GM21390 (cell line): ENCODE results near the gene ASB18.

Source experiments
- ATAC-seq: cut with Tn5 transposase; IDR thresholded peaks from one replicate; pipeline ENCODE4 v1.9.1; 2021; ENCODE audit not compliant: unreplicated experiment

The ASB18 gene

DNA sequence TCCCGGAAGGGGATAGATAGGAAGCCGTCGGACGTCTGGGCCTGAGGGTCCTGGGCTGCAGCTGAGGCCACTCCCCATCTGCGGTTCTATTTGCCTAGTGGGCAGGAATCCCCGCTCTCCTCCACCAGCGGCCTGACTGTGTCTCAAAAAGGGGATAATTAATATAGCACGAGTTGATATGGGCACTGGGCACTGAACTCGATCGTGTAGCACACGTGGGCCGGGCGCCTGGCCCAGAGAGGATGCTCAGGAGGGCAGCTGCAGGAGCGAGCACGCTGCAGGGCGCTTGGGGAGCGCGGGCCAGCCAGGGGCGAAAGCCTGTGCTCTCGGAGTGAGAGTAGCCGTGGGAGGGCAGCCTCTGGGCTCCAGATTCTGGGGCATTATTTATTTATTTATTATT lies 87.3 kb downstream of the ASB18 start:
- no peak for ATAC-seq

DNA sequence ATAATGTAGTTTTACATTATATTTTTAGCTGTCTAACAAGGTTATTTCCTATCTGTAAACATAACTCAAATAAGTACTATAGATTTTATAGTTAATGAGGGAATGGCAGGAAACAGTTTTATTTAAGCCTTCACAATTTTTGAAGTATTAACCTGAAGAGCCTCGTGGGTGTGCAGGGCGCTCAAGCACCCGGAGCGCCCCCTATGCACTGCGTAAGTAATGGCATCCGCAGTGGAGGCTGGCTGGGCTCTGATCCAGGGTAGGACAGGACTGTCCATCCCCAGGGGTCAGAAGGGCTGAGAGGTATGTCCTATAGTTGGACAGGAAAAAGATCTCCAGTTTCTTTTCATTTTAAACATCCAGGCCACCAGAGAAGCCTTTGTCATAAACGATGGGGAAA lies 87.8 kb downstream of the ASB18 start:
- ATAC-seq: no peak

GRCh38 chr2:236175548-236176150 lies 88.6 kb downstream of the ASB18 start:
- no peak for ATAC-seq

DNA sequence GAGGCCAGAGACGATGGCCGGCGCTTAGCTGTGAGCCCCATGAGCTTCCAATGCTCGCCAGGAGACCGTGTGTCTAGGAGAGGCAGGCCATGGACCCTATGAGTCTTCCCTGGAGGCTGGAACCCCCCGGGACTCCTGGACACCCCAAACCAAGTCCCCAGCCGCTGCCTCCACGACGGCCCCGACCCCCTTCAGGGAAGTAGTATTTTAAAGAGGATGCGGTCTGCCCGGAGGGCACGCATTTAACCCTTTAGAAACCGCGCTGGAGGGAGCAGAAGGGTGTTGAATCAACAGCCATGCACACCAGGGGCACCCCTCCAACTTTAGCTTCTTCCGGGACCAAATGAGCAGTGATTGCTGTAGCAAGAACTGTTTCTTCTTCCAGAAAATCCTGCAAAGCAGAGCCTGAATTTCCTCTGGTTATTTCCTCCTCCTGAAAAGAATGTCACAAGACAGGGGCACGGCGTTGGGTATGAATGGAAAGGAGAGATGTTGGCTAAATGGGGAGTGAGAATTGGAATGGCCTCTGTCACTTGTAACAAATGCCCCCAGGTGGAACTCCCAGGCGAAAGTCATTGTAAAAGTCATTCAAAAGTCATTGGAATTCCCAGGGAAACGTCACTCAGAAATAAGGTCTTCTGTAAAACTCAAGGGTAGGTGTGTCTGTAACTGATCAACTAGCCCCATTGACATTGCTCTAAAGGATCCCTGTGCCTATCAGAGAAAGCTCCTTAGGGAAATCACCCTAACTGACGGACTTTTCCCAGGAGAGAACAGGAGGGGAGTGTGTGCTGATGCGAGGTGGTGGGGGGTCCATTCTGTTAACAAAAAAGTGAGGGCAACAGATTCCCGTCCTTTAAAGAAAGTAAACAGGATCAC lies 90.2 kb downstream of the ASB18 start:
- ATAC-seq: no peak

DNA sequence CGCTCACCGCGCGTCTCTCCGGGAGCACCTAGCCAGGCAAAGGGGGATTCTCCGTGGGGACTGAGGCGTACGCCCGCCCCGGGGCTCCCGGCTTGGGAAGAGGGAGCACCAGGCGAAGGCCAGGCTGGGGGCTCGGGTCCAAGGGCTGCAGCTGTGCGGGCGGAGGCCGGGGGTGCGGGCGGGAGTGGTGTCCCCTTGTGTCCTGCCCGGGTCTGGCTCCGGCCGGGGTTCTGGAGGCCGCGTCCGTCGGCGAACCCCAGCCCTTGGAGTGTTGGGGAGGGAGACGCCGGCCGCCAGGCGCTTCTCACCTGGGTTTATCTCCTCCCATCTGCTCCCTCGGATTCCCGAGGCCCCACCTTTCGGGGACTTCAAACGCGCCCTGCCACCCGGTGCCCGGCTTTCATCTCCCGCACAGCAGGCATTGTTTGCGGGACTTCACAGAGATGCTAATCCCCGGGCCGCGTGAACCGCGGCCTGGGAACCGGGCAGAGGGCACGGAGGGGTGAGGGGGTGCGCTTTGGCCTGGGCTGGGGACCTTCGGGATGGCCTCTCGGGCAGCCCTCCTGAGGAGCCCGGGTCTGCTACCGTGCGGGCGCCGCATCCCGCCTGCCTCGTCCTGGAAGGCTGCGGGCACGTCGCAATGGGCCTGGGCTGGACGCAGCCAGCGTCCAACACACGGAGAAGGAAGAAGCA lies 91.0 kb downstream of the ASB18 start:
- ATAC-seq: no peak

DNA sequence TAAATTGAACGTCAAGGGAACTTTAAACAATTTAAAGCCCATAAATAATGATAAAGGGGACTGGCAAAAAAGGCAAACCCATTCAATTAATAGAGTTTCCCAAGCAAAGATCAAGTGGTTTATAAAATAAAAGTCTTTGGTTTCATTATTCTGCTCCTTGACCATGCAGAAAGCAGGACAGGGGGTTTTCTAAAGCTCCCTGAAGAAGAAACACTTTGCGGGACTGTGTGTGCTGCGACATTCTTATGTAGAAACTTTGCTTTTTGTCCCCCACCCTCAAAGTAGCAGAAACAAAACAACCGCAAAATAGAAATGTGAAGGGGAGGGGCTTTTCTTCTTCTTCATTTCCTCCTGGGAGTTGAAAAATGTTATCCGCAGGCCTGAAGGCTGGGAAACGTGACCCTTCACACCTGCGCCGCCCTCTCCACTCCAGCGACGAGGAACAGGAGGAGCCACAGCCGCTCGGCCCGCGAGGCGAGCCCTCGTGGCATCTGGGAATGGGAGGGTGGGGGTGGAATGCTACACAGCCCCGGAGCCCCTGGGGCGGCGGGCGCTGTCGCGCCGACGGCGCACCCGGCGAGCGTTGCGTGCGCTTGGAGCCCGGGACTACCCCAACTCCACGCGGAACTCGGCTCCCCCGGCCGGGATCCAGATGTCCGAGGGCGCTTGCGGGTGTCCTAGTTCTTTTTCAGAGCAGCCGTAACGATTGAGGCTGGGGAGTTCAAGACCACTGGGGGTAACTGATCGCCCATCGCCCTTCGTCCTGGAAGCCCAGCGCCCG lies 91.8 kb downstream of the ASB18 start:
- ATAC-seq: no peak

- no peak for ATAC-seq
Observed at GRCh38 chr2:236171680-236172254, 92.4 kb downstream of the ASB18 start.

GRCh38 chr2:236171181-236171679 lies 93.0 kb downstream of the ASB18 start:
- ATAC-seq: no peak

DNA sequence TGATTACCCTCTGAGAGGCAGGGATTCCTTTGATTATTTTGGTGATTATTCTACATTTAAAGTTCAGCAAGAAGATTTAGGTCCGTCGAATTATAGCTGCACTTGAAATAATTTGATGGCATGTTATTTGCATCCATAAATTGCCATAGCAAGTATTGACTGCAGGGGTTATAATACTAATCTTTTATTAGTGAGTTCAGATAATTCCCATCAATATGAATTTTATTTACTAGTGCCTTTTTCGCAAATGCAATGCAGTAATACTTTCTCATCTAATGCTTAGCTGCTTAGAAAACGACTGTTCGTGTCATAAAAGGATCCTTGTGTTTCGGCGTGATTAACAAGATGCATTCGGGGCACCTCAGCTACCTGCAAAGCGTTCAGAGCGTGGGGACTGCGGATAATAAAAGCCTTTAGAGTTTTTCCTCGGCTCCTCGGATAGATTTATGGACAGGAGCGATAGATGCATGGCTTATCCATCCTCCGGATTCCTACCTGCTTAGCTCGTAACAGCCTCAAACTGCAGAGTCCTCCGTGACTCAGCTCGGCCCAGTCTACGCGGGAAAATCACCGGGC lies 93.5 kb downstream of the ASB18 start:
- no peak for ATAC-seq

DNA sequence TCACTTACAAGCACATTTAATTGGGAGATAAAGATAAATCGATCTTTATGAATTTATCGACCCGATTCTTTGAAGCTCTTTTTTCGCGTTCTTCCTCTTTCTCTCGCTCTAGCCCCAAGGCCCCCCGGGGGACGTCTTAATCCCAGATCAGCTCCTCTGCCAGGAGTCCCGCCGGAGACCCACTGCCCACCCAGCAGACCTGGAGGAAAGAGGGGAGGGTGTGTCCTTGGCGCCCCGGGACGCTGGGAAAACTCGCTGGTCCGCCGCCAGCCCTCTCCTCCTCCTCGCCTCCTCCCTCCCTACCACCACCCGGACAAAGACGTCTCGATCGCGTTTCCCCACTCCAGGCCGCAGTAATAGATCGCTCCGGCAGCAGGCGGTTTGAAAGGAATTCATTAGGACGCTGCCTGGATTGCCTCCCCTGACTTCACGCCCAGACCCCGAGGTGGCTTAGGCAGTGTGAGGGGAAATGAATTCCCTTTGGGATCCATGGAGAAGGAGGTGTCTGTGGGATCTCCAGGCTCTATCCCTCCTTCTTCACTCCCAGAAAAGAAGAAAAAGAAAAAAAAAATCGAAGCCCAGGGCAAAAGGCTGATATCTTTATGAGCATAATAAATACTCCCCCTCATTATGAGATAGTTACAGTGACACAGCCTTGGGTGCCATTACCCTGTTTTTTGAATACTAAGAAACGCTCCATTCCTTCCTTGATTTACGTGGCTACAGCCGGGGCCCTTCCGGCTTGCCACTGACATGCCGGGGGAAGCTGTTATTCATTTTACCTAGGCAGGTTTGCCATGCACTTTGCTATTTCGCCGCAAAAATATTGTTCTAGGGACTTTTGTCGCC lies 94.2 kb downstream of the ASB18 start:
- no peak for ATAC-seq

- no peak for ATAC-seq
Observed at GRCh38 chr2:236169151-236169721, 95.0 kb downstream of the ASB18 start.

DNA sequence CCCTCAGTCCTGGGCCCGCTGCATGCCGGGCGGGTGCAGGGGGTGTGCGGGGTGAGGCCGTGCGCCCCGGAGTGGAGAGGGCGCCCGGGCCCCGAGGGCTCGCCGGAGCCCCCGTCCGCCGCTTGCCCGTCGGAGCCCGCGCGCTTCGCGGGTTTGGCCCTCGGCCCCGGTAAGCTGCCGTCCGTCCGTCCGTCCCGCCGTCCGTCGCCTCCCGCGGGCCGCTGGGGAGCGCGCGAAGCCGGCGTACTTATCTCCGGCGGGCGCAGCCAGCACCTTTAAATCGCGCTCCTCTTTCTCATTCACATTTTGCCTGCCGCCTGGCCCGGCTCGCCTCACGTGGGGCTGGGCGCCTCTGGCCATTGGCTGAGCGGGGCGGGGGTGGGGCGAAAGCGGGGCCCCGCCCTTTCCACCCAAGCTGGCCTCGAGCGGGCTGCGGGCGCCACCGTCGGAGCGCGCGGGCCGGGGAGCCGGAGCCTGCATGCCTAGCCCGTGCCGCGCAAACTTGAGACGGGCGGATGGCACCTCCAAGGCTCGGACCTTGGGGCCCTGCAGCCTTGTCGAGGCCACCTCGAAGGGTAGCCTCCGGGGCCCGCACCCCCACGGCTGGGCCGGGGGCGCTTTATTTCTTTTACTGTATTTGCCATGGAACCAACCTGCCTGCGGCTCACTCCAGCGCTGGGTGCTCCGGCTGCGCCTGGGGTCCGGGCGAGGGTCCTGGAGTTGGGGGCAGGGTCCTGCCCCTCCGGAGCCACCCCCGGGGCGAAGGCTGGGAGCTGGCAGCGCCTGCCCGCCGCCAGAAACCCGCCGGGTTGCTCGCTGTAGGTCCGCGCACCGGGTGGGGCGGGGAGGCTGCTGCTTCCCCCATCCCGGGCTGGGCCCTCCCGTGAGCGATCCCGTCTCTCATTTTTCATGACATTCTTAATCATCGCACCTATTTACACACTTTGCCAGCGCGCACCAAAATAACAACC lies 95.8 kb downstream of the ASB18 start, which contains the start of gene GBX2:
GBX2 (minus strand) TSS at position 277 of the 971 bp plus-strand sequence. CDS start 415 bp downstream, outside the sequence.
- ATAC-seq: no peak

DNA sequence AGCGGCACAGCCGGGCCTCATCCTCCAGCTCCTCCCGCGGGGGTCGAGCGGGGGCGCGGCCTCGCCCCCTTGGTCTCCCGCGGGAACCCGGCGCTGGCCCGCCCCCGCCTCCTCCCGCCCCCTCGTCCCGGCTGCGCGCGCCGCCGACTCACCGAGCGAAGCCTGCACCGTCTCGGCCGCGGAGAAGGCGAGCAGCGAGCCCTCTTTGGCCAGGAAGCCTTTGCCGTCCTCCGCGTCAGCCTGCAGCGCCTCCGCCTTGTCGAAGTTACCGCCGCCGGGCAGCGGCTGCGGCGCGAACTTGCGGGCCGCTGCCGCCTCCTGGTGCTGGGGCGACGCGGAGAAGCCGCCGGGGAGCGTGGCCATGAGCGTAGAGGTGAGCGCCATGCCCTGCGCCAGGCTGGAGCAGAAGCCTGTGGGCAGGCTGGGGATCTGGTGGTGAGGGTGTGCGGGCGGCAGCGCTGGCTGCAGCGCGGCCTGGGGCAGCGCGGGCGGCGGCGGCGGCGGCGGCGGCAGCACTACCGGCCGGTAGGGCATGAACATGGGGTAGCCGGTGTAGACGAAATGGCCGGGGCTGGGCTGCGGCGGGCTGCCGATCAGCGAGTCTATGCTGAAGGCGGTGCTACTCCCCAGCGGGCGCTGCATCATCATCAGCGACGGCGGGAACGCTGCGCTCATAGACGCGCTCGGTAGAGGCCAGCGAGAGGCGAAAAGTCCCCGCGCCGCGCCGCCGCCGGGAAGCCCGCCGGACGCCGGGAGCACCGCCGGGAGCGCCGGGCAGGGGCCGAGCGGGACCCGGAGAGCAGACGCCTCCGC lies 96.7 kb downstream of the ASB18 start:
- no peak for ATAC-seq

DNA sequence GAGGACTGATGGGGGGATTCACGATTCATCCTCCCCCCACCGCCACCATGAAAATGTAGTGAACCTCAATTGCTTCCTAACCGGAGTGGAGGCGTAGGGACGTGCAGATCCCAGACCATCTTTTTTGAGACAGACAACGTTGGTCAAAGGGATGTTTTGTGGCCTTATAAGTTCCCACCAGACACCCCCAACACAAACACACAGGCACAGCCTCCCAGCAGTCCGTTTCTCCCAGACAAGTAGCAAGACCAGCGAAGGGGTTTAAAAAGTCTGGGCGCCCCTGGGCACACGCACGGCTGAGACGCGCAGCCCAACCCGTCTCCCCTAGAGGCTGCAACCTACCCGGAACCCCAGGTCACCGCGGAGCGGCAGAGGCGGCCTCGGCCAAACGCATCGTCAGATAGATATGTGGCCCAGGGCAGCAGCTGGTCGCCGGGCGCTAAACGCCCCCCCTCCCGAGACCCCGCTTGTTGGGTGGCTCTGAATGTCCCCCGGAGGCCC lies 97.4 kb downstream of the ASB18 start:
- ATAC-seq: no peak

- no peak for ATAC-seq
Observed at GRCh38 chr2:236165842-236166795, 98.1 kb downstream of the ASB18 start.
